OCI-LY3 (cell line): Measurements from ENCODE around the gene NCAPG2.

ENCODE experiments used
- H2AFZ ChIP-seq: fragments of 200-600, 300-600 bp; shearing (Covaris generic); 2 replicates; pipeline ENCODE4 v1.6.0; 2014; ENCODE audit warnings: antibody characterized with exemption, low read depth, low read length
- H3K27ac ChIP-seq: fragments of 200-600, 300-600 bp; sonication (generic); 2 replicates; pipeline ENCODE4 v1.5.1; 2014; ENCODE audit warnings: mild to moderate bottlenecking, low read length, moderate library complexity, mixed read lengths
- H3K27me3 ChIP-seq: fragments of 200-600, 300-600 bp; sonication (generic); 2 replicates; pipeline ENCODE4 v1.6.1; 2014; ENCODE audit warnings: low read depth, low read length, mixed read lengths
- H3K36me3 ChIP-seq: fragments of 200-600, 300-600 bp; sonication (generic); replicated peaks from 2 replicates; pipeline ENCODE3; 2014; ENCODE audit warnings: low read depth, low read length, mixed read lengths
- H3K4me1 ChIP-seq: fragments of 300-600, 200-600 bp; sonication (generic); 2 replicates; pipeline ENCODE4 v1.6.1; 2014; ENCODE audit warnings: low read length, mixed read lengths
- H3K4me2 ChIP-seq: fragments of 200-600, 300-600 bp; sonication (generic); 2 replicates; pipeline ENCODE4 v1.6.1; 2014; ENCODE audit warnings: low read length, mixed read lengths
- H3K4me3 ChIP-seq: fragments of 300-600, 200-600 bp; sonication (generic); 2 replicates; pipeline ENCODE4 v1.5.1; 2014; ENCODE audit warnings: antibody characterized with exemption, mild to moderate bottlenecking, low read length, moderate library complexity
- H3K79me2 ChIP-seq: fragments of 300-600, 200-600 bp; shearing (Covaris generic); 2 replicates; pipeline ENCODE4 v1.6.1; 2014; ENCODE audit warnings: mild to moderate bottlenecking, low read length, mixed read lengths
- H3K9ac ChIP-seq: fragments of 300-600, 200-600 bp; shearing (Covaris generic); 2 replicates; pipeline ENCODE4 v1.6.0; 2014; ENCODE audit warnings: mild to moderate bottlenecking, low read length, moderate library complexity
- H3K9me3 ChIP-seq: fragments of 200-600, 300-600 bp; shearing (Covaris generic); 2 replicates; pipeline ENCODE4 v1.6.1; 2014; ENCODE audit warnings: low read length, mixed read lengths; ENCODE audit not compliant: insufficient read depth
- H4K20me1 ChIP-seq: fragments of 200-600, 300-600 bp; sonication (generic); 2 replicates; pipeline ENCODE4 v1.6.1; 2016; ENCODE audit warnings: low read length, mixed read lengths; ENCODE audit not compliant: insufficient read depth
- EZH2phosphoT487 ChIP-seq: fragments of 200-600 bp; shearing (Covaris generic); IDR thresholded peaks from 2 replicates; pipeline ENCODE4 v1.6.1; 2018; ENCODE audit warnings: antibody characterized with exemption, mixed run types, low read depth
- TF ChIP-seq, protein P1 (sequence below): fragments of 200-600, 300-600 bp; sonication (generic); IDR thresholded peaks from 2 replicates; pipeline ENCODE4 v1.5.1; 2014; ENCODE audit warnings: antibody characterized with exemption, low read length, low read depth

Gene NCAPG2

DNA sequence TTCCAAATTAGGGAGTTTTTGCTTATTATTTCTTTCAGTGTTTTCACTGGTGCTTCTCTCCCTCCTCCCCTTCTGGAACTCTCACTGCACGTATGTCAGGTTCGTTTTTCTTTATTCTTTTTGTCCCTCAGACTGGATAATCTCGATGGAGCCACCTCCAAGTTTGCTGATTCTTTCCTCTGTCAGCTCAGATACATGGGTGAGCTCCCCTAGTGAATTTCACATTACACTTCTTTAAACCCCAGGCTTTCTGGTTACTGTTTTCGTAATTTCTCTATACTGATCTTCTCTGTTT lies 20.8 kb upstream of the NCAPG2 start:
- Histone ChIP-seq H2AFZ (no peak overlapping the region), H3K9me3 (no peaks in the 10 kb centered on the region), H3K79me2 (no peaks in the 10 kb centered on the region), H3K36me3 (peaks cover 6% of the 10 kb centered on the region), H3K4me1 (no peaks in the 10 kb centered on the region), H3K4me2 (no peak overlapping the region), H3K27ac (no peak overlapping the region), H3K4me3 (no peak overlapping the region), H4K20me1 (no peaks in the 10 kb centered on the region), H3K27me3 (no peaks in the 10 kb centered on the region), H3K9ac (no peak overlapping the region)
- TF ChIP-seq EZH2phosphoT487 = no peak
- TF ChIP-seq, protein P1, sequence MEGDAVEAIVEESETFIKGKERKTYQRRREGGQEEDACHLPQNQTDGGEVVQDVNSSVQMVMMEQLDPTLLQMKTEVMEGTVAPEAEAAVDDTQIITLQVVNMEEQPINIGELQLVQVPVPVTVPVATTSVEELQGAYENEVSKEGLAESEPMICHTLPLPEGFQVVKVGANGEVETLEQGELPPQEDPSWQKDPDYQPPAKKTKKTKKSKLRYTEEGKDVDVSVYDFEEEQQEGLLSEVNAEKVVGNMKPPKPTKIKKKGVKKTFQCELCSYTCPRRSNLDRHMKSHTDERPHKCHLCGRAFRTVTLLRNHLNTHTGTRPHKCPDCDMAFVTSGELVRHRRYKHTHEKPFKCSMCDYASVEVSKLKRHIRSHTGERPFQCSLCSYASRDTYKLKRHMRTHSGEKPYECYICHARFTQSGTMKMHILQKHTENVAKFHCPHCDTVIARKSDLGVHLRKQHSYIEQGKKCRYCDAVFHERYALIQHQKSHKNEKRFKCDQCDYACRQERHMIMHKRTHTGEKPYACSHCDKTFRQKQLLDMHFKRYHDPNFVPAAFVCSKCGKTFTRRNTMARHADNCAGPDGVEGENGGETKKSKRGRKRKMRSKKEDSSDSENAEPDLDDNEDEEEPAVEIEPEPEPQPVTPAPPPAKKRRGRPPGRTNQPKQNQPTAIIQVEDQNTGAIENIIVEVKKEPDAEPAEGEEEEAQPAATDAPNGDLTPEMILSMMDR = no peak

DNA sequence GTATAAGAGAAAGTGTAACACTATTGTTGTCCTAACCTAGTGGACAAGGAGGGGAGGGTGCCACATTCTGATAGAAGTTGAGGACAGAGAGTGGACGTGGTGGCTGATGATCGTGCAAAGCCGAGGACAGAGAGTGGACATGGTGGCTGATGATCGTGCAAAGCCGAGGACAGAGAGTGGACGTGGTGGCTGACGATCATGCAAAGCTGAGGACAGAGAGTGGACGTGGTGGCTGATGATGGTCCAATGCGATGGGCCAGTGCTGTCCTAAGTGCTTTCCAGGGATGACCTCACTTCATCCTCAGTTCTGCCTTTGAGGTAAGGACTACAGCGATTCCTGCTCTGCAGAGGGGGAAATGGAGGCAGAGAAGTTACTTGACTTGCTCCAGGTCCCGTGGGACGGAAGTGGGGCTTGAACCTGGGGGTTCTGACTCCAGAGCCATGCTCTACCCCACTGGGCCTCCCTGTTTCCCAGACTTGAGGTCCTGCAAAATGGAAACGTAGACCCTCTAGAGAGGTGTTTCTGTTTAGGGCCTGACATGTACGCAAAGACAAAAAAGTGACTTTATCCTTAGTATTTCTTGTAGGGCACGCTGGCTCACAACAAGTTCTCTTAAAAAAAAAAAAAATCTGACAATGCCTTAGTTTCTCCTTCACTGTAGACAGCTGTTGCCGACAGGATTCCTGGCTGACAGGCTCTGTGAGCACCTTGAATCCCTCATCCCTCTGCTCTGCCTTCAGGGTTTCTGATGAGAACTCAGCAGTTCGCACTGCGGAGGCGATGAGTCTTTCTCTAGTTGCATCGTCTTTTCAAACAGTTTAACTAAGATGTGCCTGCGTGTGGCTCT lies 20.3 kb upstream of the NCAPG2 start:
- Histone ChIP-seq H3K4me2 (no peak overlapping the region), H3K9me3 (no peaks in the 10 kb centered on the region), H2AFZ (no peak overlapping the region)

DNA sequence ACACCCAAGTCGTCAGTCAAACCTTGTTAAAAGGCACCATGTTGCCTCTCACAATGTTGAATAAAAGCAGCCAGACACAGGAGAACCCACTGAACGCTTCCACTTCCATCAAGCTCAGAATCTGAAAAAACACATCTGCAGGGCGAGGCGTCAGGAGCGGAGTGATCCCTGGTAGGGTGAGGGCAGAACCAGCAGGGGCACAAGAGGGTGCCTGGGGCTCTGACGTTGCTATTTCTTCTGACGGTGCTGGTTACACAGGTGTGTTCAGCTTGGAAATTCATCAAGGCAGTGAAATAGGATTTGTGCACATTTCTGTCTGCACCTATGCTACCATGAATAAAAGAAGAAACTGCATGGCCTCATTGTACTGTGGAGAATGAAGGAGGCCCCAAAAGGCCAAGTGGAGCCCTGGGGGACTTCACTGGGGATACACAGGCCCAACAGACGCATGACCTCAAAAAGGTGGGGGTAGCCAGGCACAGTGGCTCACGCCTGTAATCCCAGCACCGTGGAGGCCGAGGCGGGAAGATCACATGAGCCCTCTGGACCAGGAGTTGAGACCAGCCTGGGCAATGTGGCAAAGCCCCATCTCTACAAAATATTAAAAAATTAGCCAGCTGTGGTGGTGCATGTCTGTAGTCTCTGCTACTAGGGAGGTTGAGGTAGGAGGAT lies 19.2 kb upstream of the NCAPG2 start:
- Histone ChIP-seq H3K36me3 (no peaks in the 10 kb centered on the region), H2AFZ (no peak overlapping the region)
- TF ChIP-seq EZH2phosphoT487 = no peak
- TF ChIP-seq, protein P1 = no peak

More for the DNA sequence above, 20.3 kb upstream of the NCAPG2 start:
- no peaks in the 10 kb centered on the region for H3K4me1 ChIP-seq
- H3K36me3 ChIP-seq = peaks cover under 1% of the 10 kb centered on the region
- no peaks in the 10 kb centered on the region for H3K79me2 ChIP-seq
- no peak overlapping the region for H3K9ac ChIP-seq
- no peak overlapping the region for H3K27ac ChIP-seq
- H3K4me3 ChIP-seq = no peak overlapping the region
- H4K20me1 ChIP-seq = no peaks in the 10 kb centered on the region
- TF ChIP-seq, protein P1 = no peak
- no peak for TF ChIP-seq EZH2phosphoT487
- H3K27me3 ChIP-seq = no peaks in the 10 kb centered on the region

DNA sequence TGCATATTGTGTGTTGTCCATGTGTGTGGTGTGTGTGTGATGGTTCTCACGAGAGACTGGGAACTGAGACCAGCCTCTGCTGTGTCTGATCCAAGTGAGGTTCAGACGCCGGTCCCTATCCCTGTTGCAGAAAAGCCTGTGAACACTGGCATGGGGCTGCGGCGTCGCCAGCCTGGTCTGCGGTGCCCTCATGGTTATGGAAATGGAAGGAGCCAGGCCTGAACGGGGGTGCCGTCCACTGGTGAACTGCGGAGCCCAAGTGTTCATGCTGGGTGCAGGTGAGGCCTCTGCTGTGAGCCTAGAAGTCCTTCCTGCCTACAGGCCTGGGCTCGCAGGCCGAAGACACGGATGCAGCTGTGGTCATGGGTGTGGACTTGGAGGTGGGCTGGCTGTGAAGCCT lies 18.7 kb upstream of the NCAPG2 start:
- Histone ChIP-seq H3K9me3 (no peaks in the 10 kb centered on the region), H2AFZ (no peak overlapping the region), H3K27me3 (no peaks in the 10 kb centered on the region), H3K27ac (no peak overlapping the region), H3K79me2 (no peaks in the 10 kb centered on the region), H3K4me3 (no peak overlapping the region), H3K36me3 (no peaks in the 10 kb centered on the region), H3K4me1 (no peaks in the 10 kb centered on the region), H4K20me1 (no peaks in the 10 kb centered on the region), H3K9ac (no peak overlapping the region), H3K4me2 (no peak overlapping the region)
- TF ChIP-seq, protein P1 = no peak
- TF ChIP-seq EZH2phosphoT487 = no peak

More for the DNA sequence above, 19.2 kb upstream of the NCAPG2 start:
- no peaks in the 10 kb centered on the region for H4K20me1 ChIP-seq
- no peaks in the 10 kb centered on the region for H3K4me1 ChIP-seq
- no peak overlapping the region for H3K4me2 ChIP-seq
- H3K27ac ChIP-seq = no peak overlapping the region
- no peak overlapping the region for H3K9ac ChIP-seq
- H3K4me3 ChIP-seq = no peak overlapping the region
- H3K9me3 ChIP-seq = no peaks in the 10 kb centered on the region
- H3K27me3 ChIP-seq = no peaks in the 10 kb centered on the region
- no peaks in the 10 kb centered on the region for H3K79me2 ChIP-seq
